GM18951 (cell line): ENCODE measurements around the gene FBXL17.

Source experiments
- POLR2A ChIP-seq: IDR thresholded peaks from 4 replicates; pipeline ENCODE4 v1.6.1; 2011; ENCODE audit warnings: mild to moderate bottlenecking; ENCODE audit not compliant: insufficient read length, insufficient read depth; ENCODE audit errors: extremely low read depth
- in situ Hi-C: fragments of 300-500 bp; cut with MboI; formaldehyde crosslinking; loops from one replicate; pipeline ENCODE4 v1.12.0; 2022; ENCODE audit warnings: low sequenced_read_pairs, mixed read lengths, inconsistent platforms; ENCODE audit not compliant: unreplicated experiment

The FBXL17 gene

GRCh38 chr5:108001222-108001621 is 380.7 kb downstream of the FBXL17 start:
- TF ChIP-seq POLR2A = no peak
- in situ Hi-C loops = no loop called here

DNA sequence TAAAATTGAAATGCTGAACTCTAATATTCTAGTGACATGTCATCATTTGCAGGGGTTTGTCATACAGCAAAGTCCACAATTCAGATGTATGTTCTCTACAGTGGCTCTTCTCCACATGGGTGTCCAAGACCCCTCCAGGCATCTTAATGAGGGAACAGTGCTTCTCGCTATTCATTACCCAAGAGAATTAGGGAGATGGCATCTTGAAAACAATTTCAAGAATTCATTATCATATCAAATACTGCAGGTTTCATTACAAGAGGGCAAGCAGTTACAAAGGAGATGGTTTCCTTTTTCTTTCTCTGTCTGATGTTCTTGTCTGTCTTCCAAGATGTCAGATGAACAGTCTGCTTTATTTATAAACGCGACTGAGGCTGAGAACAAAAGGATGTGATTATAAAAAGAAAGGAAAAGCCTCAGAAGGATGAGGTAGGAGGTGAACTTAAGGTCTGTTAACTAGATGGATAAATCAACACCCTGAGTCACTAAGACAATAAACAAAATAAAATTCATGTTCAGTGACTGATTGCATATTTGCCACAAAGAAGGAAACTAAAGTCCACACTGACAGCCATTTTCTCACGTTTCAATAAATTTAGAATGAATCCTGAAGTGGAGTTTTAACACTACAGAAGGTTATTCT is 384.4 kb downstream of the FBXL17 start:
- no peak for TF ChIP-seq POLR2A
- in situ Hi-C loops = no loop called here

DNA sequence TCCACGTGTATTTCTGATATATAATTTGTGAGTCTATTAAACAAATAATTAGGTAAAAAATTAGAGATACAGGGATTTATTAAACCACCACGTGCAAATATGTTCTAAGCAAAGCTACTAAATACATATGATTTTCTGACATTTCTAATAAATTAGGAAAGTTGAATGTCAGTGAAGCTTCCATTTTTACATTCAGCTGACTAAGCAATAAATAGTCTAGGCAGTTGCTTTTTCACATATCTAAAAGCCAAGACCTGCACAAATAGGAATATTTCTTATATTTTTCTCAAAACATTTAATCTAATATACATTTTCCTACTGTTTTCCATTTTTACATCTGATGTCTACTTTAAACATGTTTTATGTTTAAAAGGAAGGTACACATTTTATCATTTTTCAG is 388.6 kb downstream of the FBXL17 start:
- in situ Hi-C loops = no loop called here

GRCh38 chr5:107990881-107991810 is 390.8 kb downstream of the FBXL17 start:
- TF ChIP-seq POLR2A = no peak
- in situ Hi-C loops = no loop called here

More for the DNA sequence above, 388.6 kb downstream of the FBXL17 start:
- TF ChIP-seq POLR2A = no peak

- no peak for TF ChIP-seq POLR2A
- in situ Hi-C loops = no loop called here
Observed at GRCh38 chr5:107985144-107985543, 396.8 kb downstream of the FBXL17 start.

- in situ Hi-C loops = no loop called here
- TF ChIP-seq POLR2A = no peak
Observed at GRCh38 chr5:107982703-107983425, 399.0 kb downstream of the FBXL17 start.

DNA sequence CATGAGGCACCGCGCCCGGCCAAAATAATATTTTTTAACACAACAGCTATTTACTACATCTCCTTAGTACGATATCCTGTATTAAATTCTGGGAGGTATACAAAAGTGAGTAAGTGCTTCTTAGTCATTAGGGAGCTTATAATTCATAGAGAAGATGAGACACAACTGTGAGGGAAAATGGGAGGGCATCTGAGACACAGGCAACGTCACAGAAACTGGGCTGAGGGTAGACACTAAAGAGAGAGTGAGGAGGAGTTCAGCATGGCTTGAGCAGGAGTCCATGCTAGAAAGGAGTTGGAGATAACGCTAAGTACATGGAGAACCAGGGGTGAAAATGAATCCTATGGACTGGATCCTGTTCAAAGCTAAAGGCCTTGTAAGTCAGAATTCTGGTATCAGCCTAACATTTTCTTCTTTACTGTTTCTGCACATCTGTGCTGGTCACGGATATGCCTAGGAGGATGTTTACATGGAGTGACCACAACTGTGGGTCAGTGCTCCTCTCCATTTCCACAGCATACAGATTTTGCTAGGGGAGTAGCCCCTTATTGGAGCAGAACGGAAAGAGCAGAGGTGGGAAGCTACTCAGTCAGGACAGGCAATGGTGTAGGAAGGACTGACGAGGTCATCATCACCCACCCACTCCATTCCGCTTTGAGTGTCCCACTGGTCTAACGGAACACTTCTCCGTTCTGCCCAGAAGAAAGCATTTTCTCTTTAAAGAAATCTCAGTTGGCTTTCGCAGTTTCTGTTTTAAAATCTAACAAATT is 400.8 kb downstream of the FBXL17 start:
- in situ Hi-C loops = no loop called here
- TF ChIP-seq POLR2A = no peak

DNA sequence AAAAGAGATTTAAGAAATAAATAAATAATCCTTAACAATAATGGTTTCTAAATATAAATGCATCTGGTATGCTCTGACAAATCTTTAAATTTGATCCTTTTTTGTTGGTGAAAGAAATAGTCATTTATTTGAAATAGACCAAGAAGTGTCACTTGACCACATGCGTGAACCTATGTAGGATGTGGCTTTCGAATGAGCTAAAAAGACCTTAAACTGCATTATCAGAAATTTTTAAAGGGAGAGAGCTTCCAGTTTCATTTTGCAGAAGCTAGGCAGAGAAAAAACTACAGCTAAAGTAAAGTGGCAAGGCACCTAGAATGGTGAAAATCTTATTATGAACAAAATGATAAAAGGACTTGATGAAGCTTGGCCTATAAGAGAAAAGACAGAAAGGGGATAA is 402.0 kb downstream of the FBXL17 start:
- in situ Hi-C loops = no loop called here
- no peak for TF ChIP-seq POLR2A

- no peak for TF ChIP-seq POLR2A
- in situ Hi-C loops = no loop called here
Observed at GRCh38 chr5:107979291-107979690, 402.6 kb downstream of the FBXL17 start.

DNA sequence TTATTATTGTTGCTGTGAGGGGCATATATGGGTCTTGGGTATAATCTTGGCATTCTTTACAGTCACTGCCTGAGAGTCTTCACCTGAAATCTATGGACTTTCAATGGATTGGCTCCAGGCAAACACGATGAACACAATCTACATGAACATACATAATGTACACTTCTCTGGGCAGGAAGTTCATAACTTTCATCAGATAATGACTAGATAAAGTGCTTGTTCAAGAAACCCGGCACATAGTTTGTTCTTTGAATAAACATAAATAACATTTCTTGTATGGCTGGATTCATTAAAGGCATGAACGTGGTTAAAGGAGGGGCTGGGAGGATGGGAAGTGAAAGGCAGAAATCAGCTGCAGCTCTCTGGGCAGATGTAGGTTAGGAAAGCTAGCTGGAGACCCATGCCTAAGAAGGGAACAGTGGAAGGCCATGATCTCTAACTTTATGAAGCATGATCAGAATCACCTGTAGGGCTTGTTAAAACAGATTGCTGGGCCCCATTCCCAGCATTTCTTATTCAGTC is 404.3 kb downstream of the FBXL17 start:
- no peak for TF ChIP-seq POLR2A
- in situ Hi-C loops = no loop called here

DNA sequence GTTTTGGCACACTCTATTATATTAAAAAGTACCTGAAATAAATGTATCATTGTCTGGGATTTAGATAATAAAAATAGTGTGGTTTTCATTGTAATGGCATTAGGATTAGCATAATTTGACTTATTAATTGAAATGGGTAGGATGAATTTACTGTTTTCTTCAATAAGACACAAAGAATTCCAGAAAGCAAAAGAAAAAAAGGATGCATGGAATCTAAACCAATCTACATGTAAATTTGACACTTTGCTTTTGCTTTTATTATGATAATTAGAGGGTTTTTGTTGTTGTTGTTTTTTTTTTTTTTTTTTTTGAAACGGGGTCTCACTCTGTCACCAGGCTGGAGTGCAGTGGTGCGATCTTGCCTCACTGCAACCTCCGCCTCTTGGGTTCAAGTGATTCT is 406.3 kb downstream of the FBXL17 start:
- in situ Hi-C loops = no loop called here
- TF ChIP-seq POLR2A = no peak

DNA sequence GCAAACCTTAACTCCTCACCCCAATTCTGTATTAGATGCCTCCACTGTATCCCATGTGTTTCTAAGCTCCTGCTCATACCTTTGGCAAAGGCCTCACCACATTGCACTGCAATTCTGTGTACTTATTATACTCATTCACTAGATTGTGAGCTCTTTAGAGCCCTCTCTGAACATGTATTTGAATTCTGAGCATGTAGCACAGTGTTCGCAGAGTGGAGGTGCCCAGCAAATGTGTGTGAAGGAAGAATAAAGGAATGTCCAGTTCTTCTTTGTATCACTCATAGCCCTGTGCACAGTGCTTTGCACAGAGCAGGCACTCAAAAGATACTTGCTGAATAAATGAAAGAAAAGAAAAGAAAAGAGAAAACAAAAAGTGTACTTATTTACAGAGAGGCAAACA is 410.1 kb downstream of the FBXL17 start:
- in situ Hi-C loops = no loop called here
- no peak for TF ChIP-seq POLR2A
